ENCODE measurements around the gene EMSY.

Gene EMSY

DNA sequence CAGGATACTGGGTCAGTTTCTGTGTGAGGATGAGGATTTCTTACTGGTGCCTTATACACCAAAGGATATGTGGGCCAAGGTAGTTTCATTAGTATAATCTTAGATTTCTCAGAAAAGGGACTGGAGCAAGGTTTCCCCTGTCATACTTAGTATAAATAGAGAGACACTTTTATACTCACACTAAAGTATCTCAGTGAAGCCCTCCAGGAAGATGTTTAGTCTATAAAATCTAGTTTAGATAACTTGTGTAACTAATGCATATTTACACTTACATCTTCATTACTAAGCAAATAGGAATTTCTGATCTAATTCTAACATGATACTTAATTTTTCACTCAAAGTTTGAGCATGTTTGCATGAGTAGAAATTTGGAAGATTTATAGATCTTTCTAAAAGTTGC is 11.1 kb downstream of the EMSY start:
- DNase-seq, result no peak

DNA sequence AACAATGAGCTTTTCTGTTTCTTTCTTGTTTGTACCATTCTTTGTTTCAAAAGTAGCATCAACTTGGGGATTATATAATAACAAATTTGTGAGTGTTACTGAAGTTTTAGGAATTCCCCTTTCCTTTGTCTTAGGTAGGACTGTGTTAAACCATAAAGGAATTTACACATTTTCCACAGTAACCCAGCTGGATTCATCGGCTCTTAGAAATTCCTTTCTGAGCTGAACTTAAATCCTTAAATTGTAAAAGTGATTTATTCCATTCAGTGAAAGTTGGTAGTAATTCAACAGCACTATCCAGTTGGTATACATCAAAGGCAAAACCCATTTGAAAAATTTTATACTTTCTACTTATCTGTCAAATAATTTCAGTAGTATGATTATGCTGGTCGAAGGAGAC is 11.8 kb downstream of the EMSY start:
- DNase-seq, result no peak

DNA sequence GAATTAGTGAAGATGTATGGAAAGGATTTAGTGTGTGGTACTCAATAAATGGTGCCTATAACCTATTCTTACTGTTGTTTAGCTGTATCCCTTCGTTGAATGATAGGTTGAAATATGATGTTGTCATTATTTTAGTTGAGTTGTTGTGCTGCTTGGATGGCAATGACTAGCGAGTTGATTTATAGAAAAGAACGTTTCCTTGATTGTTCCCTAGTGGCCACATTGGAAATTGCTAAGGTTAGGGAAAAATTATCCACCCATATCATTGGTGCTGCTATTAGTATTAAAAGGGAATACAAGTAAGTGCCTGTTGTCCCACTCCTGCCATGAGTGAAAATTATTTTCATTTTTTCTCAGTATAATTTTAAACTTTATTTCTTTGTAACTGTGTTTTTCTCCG is 14.5 kb downstream of the EMSY start:
- no peak for DNase-seq

DNA sequence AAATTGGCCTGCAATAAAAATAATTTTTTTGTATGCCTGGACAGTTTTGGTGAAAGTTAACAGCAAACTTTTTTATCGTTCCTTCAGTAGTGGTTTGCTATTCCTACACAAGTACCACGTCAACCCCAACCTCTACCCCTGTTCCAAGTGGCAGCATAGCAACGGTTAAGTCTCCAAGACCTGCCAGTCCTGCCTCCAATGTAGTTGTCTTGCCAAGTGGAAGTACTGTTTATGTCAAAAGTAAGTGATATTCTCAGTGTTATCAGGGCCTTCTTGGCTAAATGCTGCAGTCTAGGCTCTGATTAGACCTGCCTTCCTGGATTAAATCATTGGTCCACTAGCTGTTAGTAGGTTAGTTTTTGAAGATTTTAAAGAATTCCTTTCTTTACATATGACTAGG is 15.0 kb downstream of the EMSY start:
- DNase-seq, result no peak

DNA sequence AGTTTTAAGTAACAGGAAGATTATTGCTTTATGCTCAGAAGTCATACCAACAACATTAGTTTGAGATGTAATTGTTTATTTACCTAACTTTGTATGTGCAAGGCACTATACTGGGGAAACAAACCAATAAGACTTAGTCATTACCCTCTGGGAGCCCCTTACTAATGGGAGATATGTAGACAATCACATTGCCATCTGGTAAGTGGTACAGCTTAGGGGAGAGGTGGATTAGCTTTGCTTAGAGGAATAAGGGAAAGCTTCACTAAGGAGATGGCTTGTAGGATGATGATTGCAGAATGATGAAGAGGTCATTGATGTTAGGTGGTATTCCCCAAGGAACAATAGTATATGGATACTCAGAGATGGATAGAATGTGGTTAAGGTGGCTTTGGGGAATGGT is 17.5 kb downstream of the EMSY start:
- DNase-seq, result no peak

DNA sequence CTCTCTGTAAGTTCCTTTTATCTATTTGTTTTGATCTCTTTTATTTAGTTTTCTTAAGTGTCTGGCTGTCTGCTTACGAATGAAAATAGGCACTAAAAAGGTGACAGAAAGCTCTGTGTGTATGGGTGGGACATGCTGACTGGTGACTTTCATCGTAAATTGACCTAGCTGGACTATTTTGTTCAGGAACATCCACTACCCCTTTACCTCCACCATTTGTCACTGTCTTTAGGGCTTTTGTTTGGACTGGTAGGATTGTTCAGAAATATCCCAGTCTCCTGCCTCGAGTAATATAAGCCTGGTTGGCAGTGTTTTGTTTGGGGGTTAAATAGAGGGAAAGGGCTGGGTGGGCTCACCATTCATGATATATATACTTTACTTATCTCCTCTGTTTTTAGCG is 20.9 kb downstream of the EMSY start:
- DNase-seq, result no peak

DNA sequence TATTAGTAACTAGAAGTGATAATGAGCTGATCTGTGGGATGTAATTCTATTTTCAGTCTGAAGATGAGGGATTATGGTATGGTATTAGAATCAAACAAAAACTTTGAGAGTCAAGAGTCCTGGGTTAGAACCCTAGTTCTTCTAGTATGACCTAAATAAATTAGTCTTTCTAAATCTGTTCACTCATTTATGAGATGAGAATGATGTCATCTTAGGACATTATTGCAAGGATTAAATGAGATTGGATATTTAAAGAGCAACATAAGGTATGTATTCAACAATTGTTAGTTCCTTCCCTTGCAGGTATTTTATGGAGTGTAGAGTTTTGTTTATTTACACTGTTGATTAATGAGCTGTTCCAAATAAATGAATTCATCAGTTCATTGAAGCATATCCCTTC is 21.8 kb downstream of the EMSY start:
- no peak for DNase-seq

DNA sequence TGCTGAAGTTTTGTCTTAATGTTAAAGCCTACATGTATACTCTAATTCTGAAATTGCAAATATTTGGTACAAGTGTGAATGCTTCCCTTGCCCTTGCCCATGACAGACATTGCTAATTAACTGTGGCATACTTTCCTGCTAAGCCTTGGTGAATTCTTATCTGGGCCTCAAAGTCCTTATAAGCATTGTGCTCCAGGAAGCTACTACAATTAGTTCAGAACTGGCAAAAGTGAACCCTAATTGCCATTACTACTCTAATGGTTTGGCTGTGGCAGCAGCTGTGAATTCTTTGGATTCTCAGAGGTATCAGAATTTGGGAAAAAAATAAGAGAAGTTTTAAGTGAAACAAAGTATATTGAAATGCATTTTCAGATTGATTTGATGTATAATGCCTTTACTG is 24.3 kb downstream of the EMSY start:
- DNase-seq, result no peak

DNA sequence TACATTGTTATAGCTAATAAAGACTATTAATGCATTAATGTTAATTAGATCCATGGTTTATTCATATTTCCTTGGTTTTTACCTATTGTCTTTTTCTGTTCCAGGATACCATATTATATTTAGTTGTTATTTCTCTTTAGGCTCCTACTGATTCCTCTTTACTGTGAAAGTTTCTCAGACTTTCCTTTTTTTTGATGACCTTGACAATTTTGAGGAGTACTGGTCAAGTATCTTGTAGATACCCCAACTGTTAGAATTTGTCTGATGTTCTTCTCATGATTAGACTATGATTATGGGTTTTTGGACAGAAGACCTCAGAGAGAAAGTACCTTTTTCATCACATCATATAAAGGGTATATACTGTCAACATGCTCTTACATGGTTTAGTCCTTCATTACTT is 26.6 kb downstream of the EMSY start:
- no peak for DNase-seq

DNA sequence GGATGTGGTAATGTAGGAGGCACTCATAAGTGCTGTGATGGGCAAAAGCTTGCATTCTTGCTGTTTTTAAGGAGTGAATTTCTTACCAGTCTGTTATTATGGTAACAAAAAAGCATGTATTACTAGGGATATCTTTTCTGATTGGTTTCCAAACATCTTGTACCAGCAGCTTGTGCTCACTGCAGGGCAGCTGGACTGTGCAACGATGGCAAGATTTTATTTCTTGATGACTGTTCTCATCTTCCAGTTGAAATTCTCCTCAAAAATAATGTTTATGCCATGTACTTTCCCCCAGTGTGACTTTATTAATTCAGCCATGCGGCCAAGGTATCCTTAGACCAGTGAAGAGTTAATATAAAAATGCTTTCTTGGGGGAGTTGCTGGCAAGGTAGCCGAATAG is 35.4 kb downstream of the EMSY start:
- DNase-seq, result peak in 1 of 2 experiments; percentile 2

DNA sequence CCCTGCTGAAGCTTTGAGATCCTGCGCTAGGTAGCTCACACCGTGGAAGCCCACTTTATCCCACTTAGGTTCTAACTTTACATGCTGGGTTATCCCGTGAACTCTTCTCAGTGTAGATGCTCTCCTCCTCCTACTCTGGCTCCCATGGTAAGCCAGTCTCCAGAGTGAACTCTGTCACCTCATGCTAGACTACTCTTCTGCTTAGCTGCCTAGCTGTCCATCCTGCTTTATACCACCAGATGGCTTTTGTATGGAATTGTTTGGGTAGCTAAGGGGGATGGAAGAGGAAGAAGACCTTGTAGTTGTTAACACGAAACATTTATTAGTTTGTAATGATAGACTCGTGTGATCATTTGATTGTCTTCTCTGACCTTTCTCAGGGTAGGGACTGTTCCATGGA is 46.8 kb downstream of the EMSY start:
- DNase-seq, result no peak

DNA sequence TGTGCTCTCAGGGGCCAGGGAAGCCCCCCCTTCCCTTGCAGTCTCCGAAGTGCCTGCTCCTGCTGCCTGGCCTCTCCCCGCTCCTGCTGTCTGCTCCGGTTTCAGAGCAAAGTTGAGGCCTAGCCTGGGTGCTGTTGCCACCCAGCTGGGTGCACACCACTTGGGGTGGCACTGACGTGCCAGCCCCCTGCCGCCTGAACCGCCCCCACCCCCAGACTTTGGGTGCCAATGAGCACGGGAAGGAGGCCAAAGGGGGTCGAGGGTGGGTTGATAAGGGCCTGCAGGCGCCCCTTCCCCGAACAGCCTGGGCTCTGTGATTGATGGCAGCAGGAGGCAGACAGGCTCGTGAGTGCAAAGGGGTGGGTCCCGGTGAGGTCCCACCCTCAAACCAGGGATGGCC is 48.2 kb downstream of the EMSY start:
- DNase-seq, result no peak

DNA sequence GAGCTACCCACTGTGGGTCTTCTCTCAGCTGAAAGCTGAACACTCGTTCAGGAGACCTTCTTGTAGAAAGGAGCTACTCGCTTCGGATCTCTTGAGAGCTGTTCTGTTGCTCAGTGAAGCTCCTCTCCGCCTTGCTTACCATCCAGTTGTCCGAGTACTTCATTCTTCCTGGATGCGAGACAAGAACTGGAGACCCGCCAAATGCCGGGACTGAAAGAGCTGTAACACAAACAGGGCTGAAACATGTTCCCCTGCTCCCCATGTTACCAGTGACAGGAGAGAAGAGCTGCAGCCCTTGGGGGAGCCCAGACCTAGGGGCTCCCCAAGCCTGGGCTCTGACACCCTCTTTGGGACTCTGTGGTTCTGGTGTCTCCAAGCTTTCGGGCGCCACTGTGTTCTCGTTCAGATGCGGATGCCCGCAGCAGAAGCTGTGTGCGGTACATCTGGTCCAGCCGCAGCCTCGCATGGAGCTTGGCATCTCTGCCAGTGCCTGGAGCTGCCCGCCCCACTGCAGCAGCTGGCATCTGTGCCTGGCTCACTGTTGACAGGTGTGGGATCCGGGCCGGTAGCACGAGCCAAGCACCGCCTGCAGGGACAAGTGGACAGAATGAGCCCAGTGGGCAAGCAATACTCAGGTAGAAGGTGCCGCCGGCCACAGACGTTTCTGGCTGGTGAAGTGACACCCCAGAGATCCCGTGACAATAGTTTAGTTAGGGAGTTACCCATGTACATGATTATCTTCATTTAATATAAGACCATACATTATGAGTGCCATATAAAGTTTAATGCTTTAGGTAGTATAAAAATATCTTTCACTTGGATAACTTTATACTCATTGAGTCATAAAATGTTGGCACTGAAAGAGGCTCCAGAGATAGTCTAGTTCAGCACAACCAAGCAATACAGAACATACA is 49.1 kb downstream of the EMSY start:
- DNase-seq, result no peak

DNA sequence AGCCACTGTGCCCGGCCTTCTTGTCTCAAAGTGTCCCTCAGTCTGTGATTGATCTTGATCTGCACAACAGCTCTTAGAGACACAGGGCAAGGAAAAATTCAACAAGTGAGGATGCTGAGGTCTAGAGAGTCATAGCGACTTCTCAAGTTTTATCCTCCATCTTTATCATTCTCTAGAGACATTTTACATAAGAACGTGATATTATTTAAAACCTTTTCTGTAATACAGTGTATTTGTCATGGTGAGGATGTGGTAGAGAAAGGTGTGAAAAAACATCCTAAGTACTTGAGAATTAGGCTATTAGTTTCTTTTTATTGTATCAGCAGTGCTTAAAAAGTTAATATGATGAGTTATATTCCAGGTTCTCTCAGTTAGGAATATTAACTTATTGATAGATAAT is 50.2 kb downstream of the EMSY start:
- no peak for DNase-seq

DNA sequence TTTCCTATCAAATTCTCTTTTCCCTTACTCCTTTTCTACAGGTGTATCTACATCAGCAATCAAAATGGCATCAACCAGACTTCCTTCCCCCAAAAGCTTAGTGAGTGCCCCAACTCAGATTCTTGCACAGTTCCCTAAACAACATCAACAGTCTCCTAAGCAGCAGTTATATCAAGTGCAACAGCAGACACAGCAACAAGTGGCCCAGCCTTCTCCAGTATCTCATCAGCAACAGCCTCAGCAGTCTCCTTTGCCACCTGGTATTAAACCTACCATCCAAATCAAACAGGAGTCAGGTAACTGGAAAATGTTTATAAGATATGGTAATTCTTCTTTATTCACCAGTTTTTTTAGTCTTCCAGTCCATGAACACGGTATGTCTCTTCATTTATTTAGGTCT is 51.4 kb downstream of the EMSY start:
- no peak for DNase-seq

DNA sequence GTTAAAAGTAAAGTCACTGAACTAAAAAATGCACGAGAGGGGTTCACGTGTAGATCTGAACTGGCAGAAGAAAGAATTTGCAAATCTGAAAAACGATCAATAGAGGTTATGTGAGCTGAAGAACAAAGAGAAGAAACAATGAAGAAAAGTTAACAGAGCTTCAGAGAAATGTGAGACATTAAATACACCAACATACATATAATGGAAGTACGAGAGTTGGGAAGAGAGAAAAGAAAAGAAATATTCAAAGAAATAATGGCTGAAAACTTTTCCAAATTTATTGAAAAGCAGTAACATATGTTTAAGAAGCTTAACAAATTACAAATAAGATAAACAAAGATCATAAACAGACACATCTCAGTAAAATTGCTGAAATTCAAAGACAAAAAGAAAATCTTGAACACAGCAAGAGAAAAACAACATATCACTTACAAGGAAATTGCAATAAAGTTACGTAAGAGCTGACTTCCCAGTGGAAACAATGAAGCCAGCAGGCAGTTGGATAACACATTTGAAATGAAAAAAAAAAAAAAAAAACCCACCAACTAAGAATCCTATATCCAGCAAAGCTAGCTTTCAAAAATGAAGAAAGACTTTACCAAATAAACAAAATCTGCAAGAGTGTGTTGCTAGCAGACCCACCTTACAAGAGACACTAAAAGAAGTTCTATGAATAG is 56.8 kb downstream of the EMSY start:
- no peak for DNase-seq

DNA sequence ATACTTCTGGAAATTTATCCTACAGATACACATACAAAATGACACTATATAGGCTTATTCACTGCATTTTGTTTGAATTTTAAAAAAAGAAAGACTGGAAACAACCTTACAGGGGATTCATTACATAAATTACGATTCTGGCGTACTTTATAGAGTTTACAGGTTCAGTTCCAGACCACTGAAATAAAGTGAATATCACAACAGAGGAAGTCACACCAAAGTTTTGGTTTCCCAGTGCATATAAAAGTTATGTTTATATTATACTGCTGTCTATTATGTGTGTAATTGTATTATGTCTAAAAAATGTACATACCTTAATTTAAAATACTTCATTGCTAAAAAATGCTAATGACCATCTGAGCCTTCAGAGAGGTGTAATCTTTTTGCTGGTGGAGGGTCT is 62.0 kb downstream of the EMSY start:
- DNase-seq, result no peak

DNA sequence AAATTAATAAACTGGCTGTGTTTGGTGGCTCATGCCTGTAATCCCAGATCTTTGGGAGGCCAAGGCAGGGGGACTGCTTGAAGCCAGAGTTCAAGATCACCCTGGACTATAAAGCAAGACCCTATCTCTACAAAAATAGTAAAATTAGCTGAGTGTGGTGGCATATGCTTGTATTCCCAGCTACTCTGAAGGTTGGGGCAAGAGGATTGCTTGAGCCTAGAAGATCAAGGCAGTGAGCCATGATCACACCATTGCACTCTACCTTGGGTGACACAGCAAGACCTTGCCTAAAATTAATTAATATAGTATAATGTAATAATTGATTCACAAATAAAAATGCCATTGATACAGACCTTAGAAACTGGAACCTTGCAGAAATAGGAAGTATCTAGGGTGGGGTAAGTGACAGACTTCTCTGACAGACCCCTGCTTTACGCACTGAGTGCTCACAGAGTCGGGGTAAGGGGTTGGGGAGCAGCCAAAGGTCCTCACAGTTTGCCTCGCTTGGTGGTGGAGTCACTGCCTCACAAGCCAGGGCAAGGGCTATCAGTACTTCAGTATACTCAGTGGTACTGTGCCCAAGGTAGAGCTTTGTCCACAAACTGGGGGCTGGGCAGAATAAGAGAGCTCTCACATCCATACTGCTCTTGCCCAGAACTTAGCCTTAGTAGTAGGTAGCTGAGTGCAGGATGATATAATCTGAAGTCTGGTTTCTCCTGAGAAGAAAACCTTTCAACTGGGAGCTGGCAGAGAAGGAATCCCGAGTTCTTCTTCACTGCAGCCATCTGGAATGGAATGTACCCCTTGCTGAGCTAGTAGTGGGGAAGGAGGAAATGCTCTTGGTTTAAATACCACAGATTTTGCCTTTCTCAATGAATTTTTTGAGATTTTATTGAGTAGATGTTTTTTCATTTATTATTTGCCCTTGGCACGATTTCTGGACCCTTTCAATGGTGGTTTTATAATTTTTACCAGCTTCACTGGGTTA is 65.5 kb downstream of the EMSY start:
- no peak for DNase-seq

DNA sequence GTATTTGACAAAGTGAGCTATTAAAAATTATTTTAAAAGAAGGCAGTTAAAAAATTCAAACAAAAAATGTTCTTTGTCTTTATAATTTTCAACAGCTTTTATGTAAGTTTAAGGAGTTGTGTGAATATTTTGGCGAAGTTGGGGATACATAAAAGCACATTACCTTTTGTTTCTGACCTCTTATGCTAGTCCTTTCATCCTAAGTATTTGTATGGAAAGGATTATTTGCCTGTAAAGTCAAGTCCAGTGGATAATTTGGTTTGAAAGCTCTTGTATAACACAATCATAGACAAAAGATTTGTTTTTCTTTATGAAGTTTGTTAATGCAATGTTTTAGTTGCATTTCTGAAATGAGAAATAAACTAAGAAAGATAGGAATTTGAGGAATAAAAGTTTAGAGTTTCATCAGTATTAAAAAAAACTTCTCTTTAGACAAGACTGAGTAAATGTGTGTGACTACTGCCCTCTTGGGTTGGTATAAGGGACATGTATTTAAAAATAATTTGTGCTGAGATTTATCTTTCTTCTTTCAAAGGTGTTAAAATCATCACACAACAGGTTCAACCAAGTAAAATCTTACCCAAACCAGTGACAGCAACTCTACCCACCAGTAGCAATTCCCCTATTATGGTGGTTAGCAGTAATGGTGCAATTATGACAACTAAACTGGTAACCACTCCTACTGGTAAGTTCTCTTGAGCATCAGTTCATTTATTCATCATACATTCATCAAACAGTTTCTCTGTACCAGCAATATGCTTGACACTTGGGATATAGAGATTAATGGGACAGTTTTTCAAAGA is 68.2 kb downstream of the EMSY start:
- DNase-seq, result no peak

DNA sequence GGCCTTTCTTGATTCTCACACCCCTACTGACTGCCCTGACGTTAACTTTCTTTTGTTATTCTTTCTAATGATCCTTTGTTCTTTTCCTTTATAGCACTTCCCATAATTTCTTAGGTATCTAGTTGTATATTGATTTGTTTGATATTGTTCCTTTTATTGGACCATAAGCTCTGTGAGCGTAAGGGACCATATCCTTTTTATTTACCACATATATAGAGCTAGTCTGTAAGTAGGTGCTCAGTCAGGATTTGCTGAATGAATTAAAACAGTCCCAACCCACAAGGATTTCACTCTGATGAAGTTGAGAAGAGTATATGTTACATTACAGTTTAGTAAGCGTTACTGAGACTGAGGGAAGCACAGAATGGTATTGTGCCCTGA is 68.8 kb downstream of the EMSY start:
- no peak for DNase-seq

DNA sequence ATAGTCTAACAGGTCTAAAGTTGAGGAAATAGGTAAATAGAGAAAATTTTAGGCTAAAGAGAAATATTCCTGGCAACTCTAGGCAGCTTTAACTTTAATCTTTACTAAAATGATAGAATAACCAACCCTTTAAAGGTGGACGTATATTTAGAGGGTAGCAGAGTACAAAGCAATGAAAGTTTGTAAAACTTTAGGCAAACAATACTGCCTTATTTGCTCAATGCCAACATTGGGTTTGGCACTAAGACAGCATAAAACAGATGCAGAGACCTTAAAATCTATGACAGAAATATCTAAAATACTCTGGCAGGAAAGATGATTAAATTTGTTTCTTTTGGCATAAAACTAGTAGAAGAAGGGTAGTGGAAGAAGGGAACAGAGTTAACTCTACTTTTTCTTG is 70.7 kb downstream of the EMSY start:
- no peak for DNase-seq

DNA sequence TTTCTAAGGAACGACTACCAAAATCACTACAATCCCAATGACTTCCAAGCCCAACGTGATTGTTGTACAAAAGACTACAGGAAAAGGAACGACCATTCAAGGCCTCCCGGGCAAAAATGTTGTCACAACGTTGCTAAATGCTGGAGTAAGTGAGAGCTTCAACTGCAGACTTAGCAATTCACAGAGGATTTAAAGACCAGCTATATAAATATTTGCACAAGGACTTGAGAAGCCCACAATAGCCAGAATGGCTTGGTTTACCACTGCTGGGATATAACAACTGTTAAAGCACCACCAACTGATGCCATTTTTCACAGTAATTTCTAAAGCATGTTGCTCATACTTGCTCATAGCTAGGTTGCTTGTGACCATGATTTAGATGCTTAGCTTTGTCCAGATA is 78.3 kb downstream of the EMSY start:
- DNase-seq, result no peak
